Astrocyte (in vitro differentiated cells and primary cell): ENCODE data around the gene GNB1L. TPM values are rescaled to one million over a fixed set of nuclear protein-coding genes. Genes with fewer than 3 reads are reported as not detected.

Source experiments
- DNase-seq: peaks from one replicate; pipeline ENCODE4 v3.0.0-alpha.2; 2010; ENCODE audit warnings: low read depth
- FAIRE-seq: peaks from 2 replicates; lab custom pipeline; 2011; peaks lifted over from hg19 to GRCh38; lab: Jason Lieb, UNC
- H2AFZ ChIP-seq: 2 replicates; pipeline ENCODE4 v1.6.0; 2012; ENCODE audit warnings: low read depth, low read length, inconsistent platforms
- H3K27ac ChIP-seq: 2 replicates; pipeline ENCODE4 v1.5.1; 2011; ENCODE audit warnings: low read depth, low read length, inconsistent platforms
- H3K27me3 ChIP-seq: 2 replicates; pipeline ENCODE4 v1.6.0; 2011; ENCODE audit warnings: low read length, inconsistent platforms; ENCODE audit not compliant: insufficient read depth
- H3K36me3 ChIP-seq: 2 replicates; pipeline ENCODE4 v1.5.1; 2011; ENCODE audit warnings: low read length, inconsistent platforms; ENCODE audit not compliant: insufficient read depth
- H3K4me1 ChIP-seq: 2 replicates; pipeline ENCODE4 v1.5.1; 2011; ENCODE audit warnings: low read length, inconsistent platforms; ENCODE audit not compliant: insufficient read depth
- H3K4me2 ChIP-seq: 2 replicates; pipeline ENCODE4 v1.6.0; 2012; ENCODE audit warnings: low read length, inconsistent platforms
- H3K4me3 ChIP-seq: 2 replicates; pipeline ENCODE4 v1.5.1; 2011; ENCODE audit warnings: low read depth, mild to moderate bottlenecking, low read length, inconsistent platforms; ENCODE audit not compliant: insufficient read depth
- H3K79me2 ChIP-seq: 2 replicates; pipeline ENCODE4 v1.6.0; 2012; ENCODE audit warnings: mild to moderate bottlenecking, low read length, inconsistent platforms; ENCODE audit not compliant: insufficient read depth
- H3K9ac ChIP-seq: 2 replicates; pipeline ENCODE4 v1.6.0; 2012; ENCODE audit warnings: mild to moderate bottlenecking, low read length, inconsistent platforms
- H3K9me3 ChIP-seq: 2 replicates; pipeline ENCODE4 v1.5.1; 2012; ENCODE audit warnings: low read depth, mild to moderate bottlenecking, low read length, inconsistent platforms; ENCODE audit not compliant: insufficient read depth
- H4K20me1 ChIP-seq: 2 replicates; pipeline ENCODE4 v1.6.0; 2012; ENCODE audit warnings: low read length, inconsistent platforms; ENCODE audit not compliant: insufficient read depth
- H3K27ac Mint-ChIP-seq: one replicate; pipeline ENCODE4 v1.8.0; 2021; ENCODE audit warnings: mild to moderate bottlenecking, mixed read lengths; ENCODE audit not compliant: unreplicated experiment
- H3K27me3 Mint-ChIP-seq: one replicate; pipeline ENCODE4 v1.8.0; 2021; ENCODE audit warnings: low read depth, mixed read lengths; ENCODE audit not compliant: unreplicated experiment
- H3K36me3 Mint-ChIP-seq: one replicate; pipeline ENCODE4 v1.8.0; 2021; ENCODE audit warnings: low read depth, mixed read lengths; ENCODE audit not compliant: unreplicated experiment
- H3K4me1 Mint-ChIP-seq: one replicate; pipeline ENCODE4 v1.8.0; 2021; ENCODE audit warnings: low read depth, mixed read lengths; ENCODE audit not compliant: unreplicated experiment
- H3K4me3 Mint-ChIP-seq: one replicate; pipeline ENCODE4 v1.8.0; 2021; ENCODE audit warnings: mild to moderate bottlenecking, moderate library complexity, mixed read lengths; ENCODE audit not compliant: unreplicated experiment
- H3K9me3 Mint-ChIP-seq: one replicate; pipeline ENCODE4 v1.8.0; 2021; ENCODE audit warnings: mild to moderate bottlenecking, mixed read lengths; ENCODE audit not compliant: unreplicated experiment
- EZH2 ChIP-seq: IDR thresholded peaks from 2 replicates; pipeline ENCODE4 v1.6.1; 2012; ENCODE audit warnings: mild to moderate bottlenecking, low read length, inconsistent platforms; ENCODE audit not compliant: insufficient read depth
- total RNA-seq: library from RNA; stranded (reverse); gene quantifications from 2 replicates; pipeline ENCODE4 v1.2.1, GENCODE V29; 2021
- TF ChIP-seq, protein P1 (sequence below): IDR thresholded peaks from 2 replicates; pipeline ENCODE4 v1.5.1; 2011; ENCODE audit warnings: low read depth, mild to moderate bottlenecking, inconsistent platforms, low read length, moderate library complexity; ENCODE audit not compliant: insufficient read depth

The GNB1L gene
- total RNA-seq, 1 donor from 2014 or later, result 14.3 TPM

DNA sequence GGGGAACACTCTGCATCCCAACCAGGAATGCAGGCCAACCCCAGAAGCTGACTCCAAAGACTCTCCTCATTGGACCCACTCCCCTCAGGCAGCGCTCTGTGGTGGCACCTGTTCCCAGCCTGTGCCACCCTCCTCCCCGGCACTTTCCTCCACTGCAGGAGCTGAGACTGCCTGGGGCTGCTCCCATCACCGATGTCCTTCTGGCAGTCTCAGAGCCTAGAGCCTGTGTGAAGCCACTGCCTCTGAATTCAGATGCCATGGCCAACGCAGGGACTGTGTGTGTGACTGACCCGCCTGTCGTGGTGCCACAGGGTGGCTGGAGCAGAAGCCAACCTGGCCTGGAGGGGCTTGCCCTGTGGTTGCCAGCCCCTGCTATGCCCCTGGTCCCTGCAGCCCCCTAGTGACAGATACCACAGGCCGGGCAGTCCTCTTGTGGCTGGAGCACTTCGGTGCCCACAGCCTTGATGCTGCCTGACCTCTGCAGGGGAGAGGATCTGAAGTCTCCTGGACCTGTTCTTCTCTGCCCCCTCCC is 50.9 kb downstream of the GNB1L start:
- TF ChIP-seq, protein P1, sequence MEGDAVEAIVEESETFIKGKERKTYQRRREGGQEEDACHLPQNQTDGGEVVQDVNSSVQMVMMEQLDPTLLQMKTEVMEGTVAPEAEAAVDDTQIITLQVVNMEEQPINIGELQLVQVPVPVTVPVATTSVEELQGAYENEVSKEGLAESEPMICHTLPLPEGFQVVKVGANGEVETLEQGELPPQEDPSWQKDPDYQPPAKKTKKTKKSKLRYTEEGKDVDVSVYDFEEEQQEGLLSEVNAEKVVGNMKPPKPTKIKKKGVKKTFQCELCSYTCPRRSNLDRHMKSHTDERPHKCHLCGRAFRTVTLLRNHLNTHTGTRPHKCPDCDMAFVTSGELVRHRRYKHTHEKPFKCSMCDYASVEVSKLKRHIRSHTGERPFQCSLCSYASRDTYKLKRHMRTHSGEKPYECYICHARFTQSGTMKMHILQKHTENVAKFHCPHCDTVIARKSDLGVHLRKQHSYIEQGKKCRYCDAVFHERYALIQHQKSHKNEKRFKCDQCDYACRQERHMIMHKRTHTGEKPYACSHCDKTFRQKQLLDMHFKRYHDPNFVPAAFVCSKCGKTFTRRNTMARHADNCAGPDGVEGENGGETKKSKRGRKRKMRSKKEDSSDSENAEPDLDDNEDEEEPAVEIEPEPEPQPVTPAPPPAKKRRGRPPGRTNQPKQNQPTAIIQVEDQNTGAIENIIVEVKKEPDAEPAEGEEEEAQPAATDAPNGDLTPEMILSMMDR, result no peak
- no peak for TF ChIP-seq EZH2
- H3K4me3 ChIP-seq, result no peak overlapping the region
- H3K9me3 ChIP-seq, result no peaks in the 10 kb centered on the region
- H3K9ac ChIP-seq, result no peak overlapping the region
- Mint-ChIP-seq H3K27ac (no peak overlapping the region), H3K36me3 (peaks cover 9% of the 10 kb centered on the region), H3K4me3 (no peak overlapping the region), H3K9me3 (no peaks in the 10 kb centered on the region), H3K4me1 (peaks cover 8% of the 10 kb centered on the region), H3K27me3 (peaks cover 8% of the 10 kb centered on the region)
- FAIRE-seq (no peak), DNase-seq (no peak)
- no peak overlapping the region for H3K4me2 ChIP-seq
- H3K4me1 ChIP-seq, result peaks cover 23% of the 10 kb centered on the region
- H2AFZ ChIP-seq, result no peak overlapping the region
- H3K79me2 ChIP-seq, result no peaks in the 10 kb centered on the region
- H3K27ac ChIP-seq, result no peak overlapping the region
- H3K27me3 ChIP-seq, result no peaks in the 10 kb centered on the region
- H4K20me1 ChIP-seq, result peaks cover 3% of the 10 kb centered on the region
- H3K36me3 ChIP-seq, result no peaks in the 10 kb centered on the region

DNA sequence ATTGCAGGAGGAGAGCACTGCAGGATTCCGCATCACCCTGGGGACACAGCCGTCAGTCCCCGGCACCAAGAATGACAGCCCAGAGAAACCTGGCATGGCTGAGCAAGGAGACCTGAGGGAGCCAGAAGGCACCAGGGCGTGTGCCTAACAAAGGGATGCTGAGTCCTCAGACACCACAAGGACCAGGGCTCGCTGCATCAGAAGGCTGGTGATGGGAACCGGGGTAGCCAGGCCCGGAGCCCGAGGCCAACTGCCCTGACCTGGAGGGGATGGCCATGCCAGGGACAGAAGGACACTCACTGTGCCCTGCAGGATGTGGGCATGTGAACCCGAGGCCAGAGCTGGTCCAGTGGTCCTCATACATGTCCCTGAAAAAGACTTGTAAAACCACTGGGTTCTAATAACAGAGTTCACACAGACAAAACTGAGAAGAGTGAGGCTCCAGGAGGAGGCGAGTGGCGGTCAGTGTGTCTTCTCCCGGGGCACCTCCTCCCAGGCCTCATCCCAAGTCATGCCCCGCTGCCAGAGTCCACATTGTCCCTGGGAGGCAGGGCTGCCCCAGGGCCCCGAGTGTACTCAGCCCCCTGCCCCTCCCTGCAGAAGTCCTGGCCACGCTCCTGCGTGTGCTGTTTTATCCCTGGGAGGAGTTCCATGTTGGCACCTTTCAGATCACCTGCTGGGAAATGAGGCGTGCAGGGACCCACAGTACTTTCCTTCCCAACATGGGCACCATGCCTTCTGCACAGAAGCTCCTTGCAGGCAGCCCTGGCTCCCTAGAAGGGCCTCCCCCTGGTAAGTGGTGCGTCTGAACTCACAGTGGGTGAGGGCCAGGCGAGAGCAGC is 51.6 kb downstream of the GNB1L start:
- H3K36me3 Mint-ChIP-seq, result peaks cover 9% of the 10 kb centered on the region
- FAIRE-seq, result no peak

More for the DNA sequence above, 51.6 kb downstream of the GNB1L start:
- H3K27ac Mint-ChIP-seq, result no peak overlapping the region
- H3K4me2 ChIP-seq, result no peak overlapping the region
- no peaks in the 10 kb centered on the region for H3K79me2 ChIP-seq
- H3K9me3 Mint-ChIP-seq, result no peaks in the 10 kb centered on the region
- no peak overlapping the region for H3K27ac ChIP-seq
- no peak overlapping the region for H3K4me3 Mint-ChIP-seq
- no peaks in the 10 kb centered on the region for H3K9me3 ChIP-seq
- H3K27me3 Mint-ChIP-seq, result peaks cover 4% of the 10 kb centered on the region
- no peak overlapping the region for H3K9ac ChIP-seq
- no peaks in the 10 kb centered on the region for H3K36me3 ChIP-seq
- no peak overlapping the region for H2AFZ ChIP-seq
- peaks cover 27% of the 10 kb centered on the region for H3K4me1 ChIP-seq
- DNase-seq, result no peak
- TF ChIP-seq, protein P1, result no peak
- TF ChIP-seq EZH2, result no peak
- no peaks in the 10 kb centered on the region for H3K27me3 ChIP-seq
- H3K4me1 Mint-ChIP-seq, result peaks cover 8% of the 10 kb centered on the region
- H4K20me1 ChIP-seq, result peaks cover 3% of the 10 kb centered on the region
- H3K4me3 ChIP-seq, result no peak overlapping the region
